ENCODE data around the gene DDX56.

DDX56 gene

GRCh38 chr7:44537442-44537841 lies 36.3 kb downstream of the DDX56 start:
- no peak for DNase-seq (ENCODE audit: extremely low read depth, insufficient read length)
- TF ChIP-seq, protein P1, sequence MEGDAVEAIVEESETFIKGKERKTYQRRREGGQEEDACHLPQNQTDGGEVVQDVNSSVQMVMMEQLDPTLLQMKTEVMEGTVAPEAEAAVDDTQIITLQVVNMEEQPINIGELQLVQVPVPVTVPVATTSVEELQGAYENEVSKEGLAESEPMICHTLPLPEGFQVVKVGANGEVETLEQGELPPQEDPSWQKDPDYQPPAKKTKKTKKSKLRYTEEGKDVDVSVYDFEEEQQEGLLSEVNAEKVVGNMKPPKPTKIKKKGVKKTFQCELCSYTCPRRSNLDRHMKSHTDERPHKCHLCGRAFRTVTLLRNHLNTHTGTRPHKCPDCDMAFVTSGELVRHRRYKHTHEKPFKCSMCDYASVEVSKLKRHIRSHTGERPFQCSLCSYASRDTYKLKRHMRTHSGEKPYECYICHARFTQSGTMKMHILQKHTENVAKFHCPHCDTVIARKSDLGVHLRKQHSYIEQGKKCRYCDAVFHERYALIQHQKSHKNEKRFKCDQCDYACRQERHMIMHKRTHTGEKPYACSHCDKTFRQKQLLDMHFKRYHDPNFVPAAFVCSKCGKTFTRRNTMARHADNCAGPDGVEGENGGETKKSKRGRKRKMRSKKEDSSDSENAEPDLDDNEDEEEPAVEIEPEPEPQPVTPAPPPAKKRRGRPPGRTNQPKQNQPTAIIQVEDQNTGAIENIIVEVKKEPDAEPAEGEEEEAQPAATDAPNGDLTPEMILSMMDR (IDR thresholded peaks at IDR 0.05; ENCODE audit: insufficient read depth, low read length, poor library complexity, severe bottlenecking), result no peak
- Histone ChIP-seq H3K36me3 (ENCODE audit: control insufficient read depth, insufficient read depth, low read length) (no peaks in the 10 kb centered on the region), H3K4me3 (replicated peaks; ENCODE audit: low read depth, low read length) (no peak overlapping the region), H3K27me3 (replicated peaks; ENCODE audit: control insufficient read depth, insufficient read depth, low read length) (no peaks in the 10 kb centered on the region; the same call in 1 of the 2 replicates)

- no peaks in the 10 kb centered on the region for H3K36me3 ChIP-seq (ENCODE audit: control insufficient read depth, insufficient read depth, low read length)
- TF ChIP-seq, protein P1 (IDR thresholded peaks at IDR 0.05; ENCODE audit: insufficient read depth, low read length, poor library complexity, severe bottlenecking), result no peak
Measured at GRCh38 chr7:44536090-44536489, 37.6 kb downstream of the DDX56 start.

DNA sequence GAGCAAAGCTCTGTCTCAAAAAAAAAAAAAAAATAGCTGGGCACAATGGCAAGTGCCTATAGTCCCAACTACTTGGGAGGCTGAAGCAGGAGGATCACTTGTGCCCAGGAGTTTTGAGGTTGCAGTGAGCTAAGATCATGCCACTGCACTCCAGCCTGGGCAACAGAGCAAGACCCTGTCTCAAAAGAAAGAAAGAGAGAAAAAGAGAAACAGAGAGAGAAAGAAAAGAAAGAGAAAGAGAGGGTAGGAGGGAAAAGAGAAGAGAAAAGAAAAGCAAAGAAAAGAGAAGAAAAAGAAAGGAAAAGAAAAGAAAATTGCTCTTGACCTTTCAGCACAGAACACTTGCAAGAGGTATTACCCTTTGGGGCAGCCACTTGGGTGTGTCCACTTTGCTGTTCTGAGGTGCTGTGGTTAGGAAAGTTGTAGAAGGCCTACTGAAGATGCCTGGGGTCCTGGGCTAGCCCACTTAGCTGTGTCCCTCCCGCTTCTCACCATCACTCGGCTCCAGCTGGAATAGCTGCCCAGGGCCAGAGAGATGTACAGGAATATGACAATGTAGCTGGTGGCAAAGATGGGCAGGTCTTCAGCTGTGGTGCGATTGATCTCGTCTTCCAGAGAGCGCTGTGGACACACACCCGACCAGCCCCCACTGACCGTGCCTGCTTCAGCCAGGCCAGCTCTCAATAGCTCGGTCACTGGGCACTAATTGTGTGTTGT lies 38.2 kb downstream of the DDX56 start:
- DNase-seq (ENCODE audit: extremely low read depth, insufficient read length), result no peak
- TF ChIP-seq, protein P1 (IDR thresholded peaks at IDR 0.05; ENCODE audit: insufficient read depth, low read length, poor library complexity, severe bottlenecking), result no peak
- H3K27me3 ChIP-seq (replicated peaks; ENCODE audit: control insufficient read depth, insufficient read depth, low read length), result no peaks in the 10 kb centered on the region; the same call in 1 of the 2 replicates
- H3K4me3 ChIP-seq (replicated peaks; ENCODE audit: low read depth, low read length), result no peak overlapping the region
- no peaks in the 10 kb centered on the region for H3K36me3 ChIP-seq (ENCODE audit: control insufficient read depth, insufficient read depth, low read length)

More at GRCh38 chr7:44536090-44536489, 37.6 kb downstream of the DDX56 start:
- DNase-seq (ENCODE audit: extremely low read depth, insufficient read length), result no peak
- Histone ChIP-seq H3K27me3 (replicated peaks; ENCODE audit: control insufficient read depth, insufficient read depth, low read length) (no peaks in the 10 kb centered on the region; the same call in 1 of the 2 replicates), H3K4me3 (replicated peaks; ENCODE audit: low read depth, low read length) (no peak overlapping the region)

DNA sequence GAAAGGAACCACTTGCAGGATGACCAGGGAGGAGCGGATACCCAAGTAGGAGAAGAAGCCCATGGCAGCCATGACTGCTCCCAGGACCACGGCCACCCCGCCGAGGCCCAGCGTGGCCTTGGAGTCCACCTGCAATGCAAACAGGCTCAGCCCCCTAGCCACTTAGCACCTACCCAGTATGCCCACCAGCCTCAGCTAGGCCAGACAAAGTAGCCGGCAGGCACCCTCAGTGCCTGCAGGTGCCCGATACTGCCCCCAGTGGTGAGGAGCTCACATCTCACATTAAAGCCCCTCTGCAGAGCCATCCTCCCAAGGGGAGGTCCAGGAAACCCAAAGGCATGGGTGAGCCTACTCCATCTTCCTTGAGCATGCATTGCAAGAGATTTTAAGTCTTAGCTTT lies 39.2 kb downstream of the DDX56 start:
- Histone ChIP-seq H3K27me3 (replicated peaks; ENCODE audit: control insufficient read depth, insufficient read depth, low read length) (no peaks in the 10 kb centered on the region), H3K4me3 (replicated peaks; ENCODE audit: low read depth, low read length) (no peak overlapping the region), H3K36me3 (ENCODE audit: control insufficient read depth, insufficient read depth, low read length) (no peaks in the 10 kb centered on the region)
- TF ChIP-seq, protein P1 (IDR thresholded peaks at IDR 0.05; ENCODE audit: insufficient read depth, low read length, poor library complexity, severe bottlenecking), result peak; percentile 90
- peak; percentile 31 for DNase-seq (ENCODE audit: extremely low read depth, insufficient read length)

DNA sequence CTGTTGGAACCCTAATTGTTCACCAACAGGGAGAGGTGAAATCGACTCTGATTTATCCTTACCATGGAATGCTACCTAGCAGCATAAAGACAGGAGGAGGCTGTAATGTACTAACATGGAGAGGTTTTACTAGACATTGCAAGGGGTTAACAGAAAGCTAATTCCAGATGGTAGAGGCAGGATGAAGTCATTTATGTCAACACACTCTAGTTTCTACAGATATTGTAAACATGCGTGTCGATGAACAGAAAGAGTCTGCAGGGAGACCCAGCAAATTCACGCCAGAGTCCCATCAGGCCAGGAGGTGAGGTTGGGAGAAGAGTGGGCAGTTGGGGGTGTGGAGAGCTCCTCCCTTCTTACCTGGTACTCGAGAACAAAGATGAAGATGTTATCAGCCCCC lies 39.6 kb downstream of the DDX56 start:
- DNase-seq (ENCODE audit: extremely low read depth, insufficient read length), result no peak
- no peaks in the 10 kb centered on the region for H3K27me3 ChIP-seq (replicated peaks; ENCODE audit: control insufficient read depth, insufficient read depth, low read length)
- no peaks in the 10 kb centered on the region for H3K36me3 ChIP-seq (ENCODE audit: control insufficient read depth, insufficient read depth, low read length)
- no peak overlapping the region for H3K4me3 ChIP-seq (replicated peaks; ENCODE audit: low read depth, low read length)
- TF ChIP-seq, protein P1 (IDR thresholded peaks at IDR 0.05; ENCODE audit: insufficient read depth, low read length, poor library complexity, severe bottlenecking), result no peak
